GM18505 (cell line): ENCODE results near the gene AFF3.

Source experiments
- ATAC-seq: cut with Tn5 transposase; IDR thresholded peaks from one replicate; pipeline ENCODE4 v1.9.1; 2021; ENCODE audit not compliant: unreplicated experiment
- POLR2A ChIP-seq: IDR thresholded peaks from 4 replicates; pipeline ENCODE4 v1.6.1; 2011; ENCODE audit warnings: borderline replicate concordance; ENCODE audit not compliant: insufficient read depth, insufficient read length; ENCODE audit errors: extremely low read depth

The AFF3 gene

GRCh38 chr2:99921903-99922302 lies 220.5 kb downstream of the AFF3 start:
- no peak for TF ChIP-seq POLR2A
- ATAC-seq = no peak

GRCh38 chr2:99918389-99918788 lies 224.0 kb downstream of the AFF3 start:
- no peak for ATAC-seq

GRCh38 chr2:99915108-99915675 lies 227.2 kb downstream of the AFF3 start:
- ATAC-seq = no peak
- no peak for TF ChIP-seq POLR2A

More at GRCh38 chr2:99918389-99918788, 224.0 kb downstream of the AFF3 start:
- no peak for TF ChIP-seq POLR2A

GRCh38 chr2:99911736-99912135 lies 230.7 kb downstream of the AFF3 start:
- ATAC-seq = no peak

GRCh38 chr2:99910902-99911301 lies 231.5 kb downstream of the AFF3 start:
- TF ChIP-seq POLR2A = no peak
- ATAC-seq = no peak

More at GRCh38 chr2:99911736-99912135, 230.7 kb downstream of the AFF3 start:
- no peak for TF ChIP-seq POLR2A

- no peak for TF ChIP-seq POLR2A
- ATAC-seq = no peak
These were observed 236.8 kb downstream of the AFF3 start for GRCh38 chr2:99905636-99906035.

- ATAC-seq = no peak
- no peak for TF ChIP-seq POLR2A
These were observed 237.4 kb downstream of the AFF3 start for GRCh38 chr2:99905025-99905424.

- no peak for TF ChIP-seq POLR2A
- ATAC-seq = no peak
These were observed 238.4 kb downstream of the AFF3 start for GRCh38 chr2:99903981-99904380.

- ATAC-seq = no peak
- TF ChIP-seq POLR2A = no peak
These were observed 241.8 kb downstream of the AFF3 start for GRCh38 chr2:99900556-99900955.

- ATAC-seq = no peak
- TF ChIP-seq POLR2A = no peak
These were observed 242.5 kb downstream of the AFF3 start for GRCh38 chr2:99899882-99900281.

- ATAC-seq = no peak
- no peak for TF ChIP-seq POLR2A
These were observed 243.1 kb downstream of the AFF3 start for GRCh38 chr2:99899058-99899855.

GRCh38 chr2:99898336-99899048 lies 243.9 kb downstream of the AFF3 start:
- no peak for ATAC-seq
- TF ChIP-seq POLR2A = no peak

- no peak for ATAC-seq
These were observed 251.0 kb downstream of the AFF3 start for GRCh38 chr2:99891428-99891780.

GRCh38 chr2:99890568-99891427 lies 251.6 kb downstream of the AFF3 start:
- ATAC-seq = no peak
- no peak for TF ChIP-seq POLR2A

More at GRCh38 chr2:99891428-99891780, 251.0 kb downstream of the AFF3 start:
- no peak for TF ChIP-seq POLR2A

GRCh38 chr2:99888617-99889016 lies 253.8 kb downstream of the AFF3 start:
- TF ChIP-seq POLR2A = no peak

More at GRCh38 chr2:99888617-99889016, 253.8 kb downstream of the AFF3 start:
- ATAC-seq = no peak
